ENCODE results near the gene TIMELESS.
A peak's percentile ranks its signal among the peaks of the same experiment; 100 is the strongest.

The TIMELESS gene

GRCh38 chr12:56389412-56389811 is 59.8 kb downstream of the TIMELESS start:
- no peaks in the 10 kb centered on the region for H3F3A ChIP-seq (ENCODE audit: low read depth)
- H3K9ac ChIP-seq (ENCODE audit: low read depth, low read length, poor library complexity, severe bottlenecking): no peak overlapping the region
- H3K9me2 ChIP-seq (replicated peaks; ENCODE audit: low read depth, low read length): no peaks in the 10 kb centered on the region
- H3K36me3 ChIP-seq (ENCODE audit: insufficient read depth, low read length): no peaks in the 10 kb centered on the region
- no peaks in the 10 kb centered on the region for H3K79me2 ChIP-seq (ENCODE audit: insufficient read depth, low read length)
- H3K4me3 ChIP-seq (ENCODE audit: low read length, poor library complexity, severe bottlenecking): no peak overlapping the region
- no peaks in the 10 kb centered on the region for H4K20me1 ChIP-seq (ENCODE audit: insufficient read depth, low read length, poor library complexity, severe bottlenecking)
- no peaks in the 10 kb centered on the region for H3K27me3 ChIP-seq (ENCODE audit: insufficient read depth, low read length, poor library complexity, severe bottlenecking)
- H3K4me1 ChIP-seq (ENCODE audit: insufficient read depth, low read length, poor library complexity, severe bottlenecking): no peaks in the 10 kb centered on the region
- peak overlapping the region; percentile 72; the same call in 1 of the 2 replicates for H2AFZ ChIP-seq (ENCODE audit: low read length)
- TF ChIP-seq, protein P1, sequence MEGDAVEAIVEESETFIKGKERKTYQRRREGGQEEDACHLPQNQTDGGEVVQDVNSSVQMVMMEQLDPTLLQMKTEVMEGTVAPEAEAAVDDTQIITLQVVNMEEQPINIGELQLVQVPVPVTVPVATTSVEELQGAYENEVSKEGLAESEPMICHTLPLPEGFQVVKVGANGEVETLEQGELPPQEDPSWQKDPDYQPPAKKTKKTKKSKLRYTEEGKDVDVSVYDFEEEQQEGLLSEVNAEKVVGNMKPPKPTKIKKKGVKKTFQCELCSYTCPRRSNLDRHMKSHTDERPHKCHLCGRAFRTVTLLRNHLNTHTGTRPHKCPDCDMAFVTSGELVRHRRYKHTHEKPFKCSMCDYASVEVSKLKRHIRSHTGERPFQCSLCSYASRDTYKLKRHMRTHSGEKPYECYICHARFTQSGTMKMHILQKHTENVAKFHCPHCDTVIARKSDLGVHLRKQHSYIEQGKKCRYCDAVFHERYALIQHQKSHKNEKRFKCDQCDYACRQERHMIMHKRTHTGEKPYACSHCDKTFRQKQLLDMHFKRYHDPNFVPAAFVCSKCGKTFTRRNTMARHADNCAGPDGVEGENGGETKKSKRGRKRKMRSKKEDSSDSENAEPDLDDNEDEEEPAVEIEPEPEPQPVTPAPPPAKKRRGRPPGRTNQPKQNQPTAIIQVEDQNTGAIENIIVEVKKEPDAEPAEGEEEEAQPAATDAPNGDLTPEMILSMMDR (conservative IDR thresholded peaks at IDR 0.05; ENCODE audit: low read length): no peak
- no peak for TF ChIP-seq EZH2phosphoT487 (IDR thresholded peaks at IDR 0.05; ENCODE audit: borderline replicate concordance)
- H3K9me3 ChIP-seq (ENCODE audit: insufficient read depth, low read depth, low read length): no peaks in the 10 kb centered on the region
- H3K4me2 ChIP-seq (ENCODE audit: low read depth, low read length, poor library complexity, severe bottlenecking): no peak overlapping the region

DNA sequence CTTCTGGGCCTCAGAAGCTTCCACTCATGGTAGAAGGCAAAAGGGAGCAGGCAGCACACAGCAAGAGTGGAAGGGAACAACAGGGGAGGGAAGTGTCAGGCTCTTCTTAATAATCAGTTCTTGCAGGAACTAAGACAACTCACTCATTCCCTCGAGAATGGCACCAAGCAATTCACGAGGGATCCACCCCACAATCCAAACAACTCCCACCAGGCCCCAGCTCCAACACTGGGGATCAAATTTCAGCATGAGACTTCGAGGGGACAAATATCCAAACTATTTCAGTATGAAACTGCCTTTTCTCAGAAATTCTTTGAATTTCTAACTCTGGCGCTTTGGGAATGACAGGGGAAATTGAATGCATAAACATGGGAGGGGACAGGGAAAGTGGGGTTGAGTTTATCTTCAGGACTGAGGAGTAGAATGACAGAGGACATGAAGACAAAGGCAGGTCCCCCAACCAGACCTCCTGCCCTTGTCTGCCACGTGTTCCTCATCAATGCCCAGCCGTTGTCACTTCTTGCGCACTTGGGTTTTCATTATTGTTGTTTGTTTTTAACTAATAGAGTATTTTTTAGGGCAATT is 62.0 kb downstream of the TIMELESS start:
- no peak overlapping the region for H3K9ac ChIP-seq (ENCODE audit: low read depth, low read length, poor library complexity, severe bottlenecking)
- H3K9me2 ChIP-seq (replicated peaks; ENCODE audit: low read depth, low read length): no peaks in the 10 kb centered on the region
- no peak overlapping the region for H3K4me3 ChIP-seq (ENCODE audit: low read length, poor library complexity, severe bottlenecking)
- no peaks in the 10 kb centered on the region for H3K79me2 ChIP-seq (ENCODE audit: insufficient read depth, low read length)
- no peaks in the 10 kb centered on the region for H3K4me1 ChIP-seq (ENCODE audit: insufficient read depth, low read length, poor library complexity, severe bottlenecking)
- no peaks in the 10 kb centered on the region for H3F3A ChIP-seq (ENCODE audit: low read depth)
- H3K27me3 ChIP-seq (ENCODE audit: insufficient read depth, low read length, poor library complexity, severe bottlenecking): no peaks in the 10 kb centered on the region
- no peak overlapping the region for H2AFZ ChIP-seq (ENCODE audit: low read length)
- no peak for TF ChIP-seq EZH2phosphoT487 (IDR thresholded peaks at IDR 0.05; ENCODE audit: borderline replicate concordance)
- TF ChIP-seq, protein P1 (conservative IDR thresholded peaks at IDR 0.05; ENCODE audit: low read length): no peak
- H3K36me3 ChIP-seq (ENCODE audit: insufficient read depth, low read length): no peaks in the 10 kb centered on the region
- H4K20me1 ChIP-seq (ENCODE audit: insufficient read depth, low read length, poor library complexity, severe bottlenecking): no peaks in the 10 kb centered on the region
- H3K9me3 ChIP-seq (ENCODE audit: insufficient read depth, low read depth, low read length): no peaks in the 10 kb centered on the region
- H3K4me2 ChIP-seq (ENCODE audit: low read depth, low read length, poor library complexity, severe bottlenecking): no peak overlapping the region

DNA sequence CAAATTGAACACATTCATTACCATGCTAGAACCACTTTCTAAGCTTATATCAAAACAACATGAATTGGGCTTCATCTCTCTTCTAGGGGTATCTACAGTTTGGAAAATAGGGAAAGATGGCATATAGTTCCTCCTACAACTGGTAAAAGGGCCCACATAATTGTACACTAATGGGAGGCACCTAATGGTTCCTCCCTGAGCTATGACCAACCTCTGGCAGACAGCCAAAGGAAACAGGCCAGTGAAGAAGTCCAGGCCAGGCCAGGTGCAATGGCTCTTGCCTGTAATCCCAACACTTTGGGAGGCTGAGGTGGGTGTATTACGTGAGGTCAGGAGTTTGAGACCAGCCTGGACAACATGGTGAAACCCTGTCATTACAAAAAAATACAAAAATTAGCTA is 63.4 kb downstream of the TIMELESS start:
- no peaks in the 10 kb centered on the region for H3K27me3 ChIP-seq (ENCODE audit: insufficient read depth, low read length, poor library complexity, severe bottlenecking)
- H3K36me3 ChIP-seq (ENCODE audit: insufficient read depth, low read length): no peaks in the 10 kb centered on the region
- no peak overlapping the region for H2AFZ ChIP-seq (ENCODE audit: low read length)
- TF ChIP-seq, protein P1 (conservative IDR thresholded peaks at IDR 0.05; ENCODE audit: low read length): no peak
- TF ChIP-seq EZH2phosphoT487 (IDR thresholded peaks at IDR 0.05; ENCODE audit: borderline replicate concordance): no peak
- H4K20me1 ChIP-seq (ENCODE audit: insufficient read depth, low read length, poor library complexity, severe bottlenecking): no peaks in the 10 kb centered on the region
- no peaks in the 10 kb centered on the region for H3K9me3 ChIP-seq (ENCODE audit: insufficient read depth, low read depth, low read length)
- no peak overlapping the region for H3K9ac ChIP-seq (ENCODE audit: low read depth, low read length, poor library complexity, severe bottlenecking)
- no peak overlapping the region for H3K4me2 ChIP-seq (ENCODE audit: low read depth, low read length, poor library complexity, severe bottlenecking)
- no peaks in the 10 kb centered on the region for H3K4me1 ChIP-seq (ENCODE audit: insufficient read depth, low read length, poor library complexity, severe bottlenecking)
- no peaks in the 10 kb centered on the region for H3K9me2 ChIP-seq (replicated peaks; ENCODE audit: low read depth, low read length)
- H3F3A ChIP-seq (ENCODE audit: low read depth): no peaks in the 10 kb centered on the region
- H3K79me2 ChIP-seq (ENCODE audit: insufficient read depth, low read length): no peaks in the 10 kb centered on the region
- H3K4me3 ChIP-seq (ENCODE audit: low read length, poor library complexity, severe bottlenecking): no peak overlapping the region

All from Loucy (cell line).